HepG2 (cell line): ENCODE results near the gene HMGB2. TPM values are rescaled to one million over a fixed set of nuclear protein-coding genes. Genes with fewer than 3 reads are reported as not detected.

ENCODE experiments used
- ATAC-seq: fragments of 200-7000 bp; cut with Tn5 transposase; 3 replicates; pipeline ENCODE4 v1.9.1; 2020; ENCODE audit warnings: mild to moderate bottlenecking, moderate library complexity
- BruUV-seq: library from RNA; stranded (reverse); fragments of 400-500 nt; replicated peaks from 2 replicates; lab custom pipeline; 2021; lab: Mats Ljungman, UMichigan
- CTCF ChIA-PET: fragments of 300-600 bp; formaldehyde crosslinking; extraction: SDS; loops from one replicate; lab custom pipeline; 2021; ENCODE audit warnings: low total read pairs, inconsistent platforms, low intra/inter-chr PET ratio; lab: Yijun Ruan, JAX
- POLR2A ChIA-PET: fragments of 350-600 bp; sonication (Branson Sonifier 250); formaldehyde crosslinking; loops from one replicate; lab custom pipeline; 2020; ENCODE audit warnings: antibody characterized with exemption, inconsistent platforms; lab: Yijun Ruan, JAX
- DNase-seq: peaks from one replicate; pipeline ENCODE4 v3.0.0-alpha.2; 2015; ENCODE audit warnings: low spot score
- FAIRE-seq: peaks from 3 replicates; lab custom pipeline; 2011; peaks lifted over from hg19 to GRCh38; lab: Jason Lieb, UNC
- H2AFZ ChIP-seq: one replicate; pipeline ENCODE4 v1.6.1; 2011; ENCODE audit warnings: low read length, inconsistent platforms
- H3K27ac ChIP-seq: fragments of 300-600 bp; 3 replicates; pipeline ENCODE4 v1.8.0; 2011; ENCODE audit warnings: mixed run types, mild to moderate bottlenecking, mixed read lengths, low read length, inconsistent platforms; ENCODE audit not compliant: insufficient read depth; ENCODE audit errors: extremely low read length
- H3K27me3 ChIP-seq, 2 experiments: fragments of 200-600 bp in 1 of 2; 2 replicates in 1 of 2; 3 replicates in 1 of 2; pipeline versions ENCODE4 v1.6.0 to v1.8.0; 2011; ENCODE audit warnings: low read length in 2 of 2, mild to moderate bottlenecking in 2 of 2, moderate library complexity in 2 of 2, inconsistent platforms in 1 of 2; ENCODE audit not compliant: insufficient read depth in 2 of 2, control insufficient read depth in 1 of 2
- H3K36me3 ChIP-seq, 2 experiments: fragments of 200-600 bp in 1 of 2; replicated peaks in 1 of 2; 2 replicates in 1 of 2; 3 replicates in 1 of 2; pipeline versions ENCODE4 v1.5.1 to v1.8.0; 2011; ENCODE audit warnings: low read length in 2 of 2, inconsistent platforms in 1 of 2; ENCODE audit not compliant: insufficient read depth in 2 of 2, control insufficient read depth in 1 of 2
- H3K4me1 ChIP-seq: 2 replicates; pipeline ENCODE4 v1.5.1; 2012; ENCODE audit warnings: low read length, inconsistent platforms; ENCODE audit not compliant: insufficient read depth
- H3K4me2 ChIP-seq: 2 replicates; pipeline ENCODE4 v1.6.0; 2011; ENCODE audit warnings: low read depth, low read length, inconsistent platforms
- H3K4me3 ChIP-seq, 3 experiments: fragments of 200-600 bp in 1 of 3; sonication (generic), shearing (Covaris generic) in 1 of 3; replicated peaks in 1 of 3; 2 replicates each; pipeline ENCODE4 v1.5.1; 2011 to 2016; ENCODE audit warnings: low read length in 3 of 3, inconsistent platforms in 2 of 3, low read depth in 2 of 3, mild to moderate bottlenecking in 2 of 3, control low read depth in 1 of 3, mixed read lengths in 1 of 3; ENCODE audit not compliant: insufficient read depth in 1 of 3
- H3K79me2 ChIP-seq: one replicate; pipeline ENCODE4 v1.6.1; 2011; ENCODE audit warnings: low read length, inconsistent platforms; ENCODE audit not compliant: insufficient read depth
- H3K9ac ChIP-seq: 2 replicates; pipeline ENCODE4 v1.6.0; 2011; ENCODE audit warnings: mild to moderate bottlenecking, low read depth, low read length, inconsistent platforms; ENCODE audit not compliant: insufficient read depth
- H3K9me3 ChIP-seq: 2 replicates; pipeline ENCODE4 v1.5.1; 2012; ENCODE audit warnings: mild to moderate bottlenecking, low read length
- H4K20me1 ChIP-seq: 2 replicates; pipeline ENCODE4 v1.6.0; 2011; ENCODE audit warnings: inconsistent platforms, mild to moderate bottlenecking, low read length, moderate library complexity; ENCODE audit not compliant: insufficient read depth
- BRD4 ChIP-seq: sonication (generic); formaldehyde crosslinking; IDR thresholded peaks from 2 replicates; pipeline ENCODE4 v1.4.0; 2020; ENCODE audit warnings: missing genetic modification reagents
- HBP1 ChIP-seq: IDR thresholded peaks from 2 replicates; pipeline ENCODE4 v1.6.1; 2016; ENCODE audit warnings: low read depth, control low read depth
- HNRNPK ChIP-seq: fragments of 200-400 bp; formaldehyde crosslinking; IDR thresholded peaks from 2 replicates; pipeline ENCODE4 v1.6.1; 2018; ENCODE audit warnings: low read length, low read depth, moderate library complexity, mild to moderate bottlenecking; ENCODE audit not compliant: poor library complexity, severe bottlenecking
- MEIS1 ChIP-seq: sonication (generic); formaldehyde crosslinking; IDR thresholded peaks from 2 replicates; pipeline ENCODE4 v1.9.0; 2021; ENCODE audit warnings: mild to moderate bottlenecking, missing genetic modification reagents, moderate library complexity, borderline replicate concordance
- MLX ChIP-seq: IDR thresholded peaks from 2 replicates; pipeline ENCODE4 v1.6.1; 2016
- PLRG1 ChIP-seq: fragments of 450-650 bp; conservative IDR thresholded peaks from 2 replicates; pipeline ENCODE4 v1.6.1; 2016
- PLSCR1 ChIP-seq: sonication (generic); formaldehyde crosslinking; IDR thresholded peaks from 2 replicates; pipeline ENCODE4 v1.5.0; 2020; ENCODE audit warnings: missing genetic modification reagents, mild to moderate bottlenecking, borderline replicate concordance
- POGZ ChIP-seq: sonication (generic); formaldehyde crosslinking; IDR thresholded peaks from 2 replicates; pipeline ENCODE4 v1.4.0; 2020; ENCODE audit warnings: mild to moderate bottlenecking, missing genetic modification reagents
- PRMT3 ChIP-seq: sonication (generic); formaldehyde crosslinking; IDR thresholded peaks from 2 replicates; pipeline ENCODE4 v1.8.1; 2022; ENCODE audit warnings: low read depth, mild to moderate bottlenecking, moderate library complexity, missing genetic modification reagents, borderline replicate concordance
- REXO4 ChIP-seq: sonication (generic); formaldehyde crosslinking; IDR thresholded peaks from 2 replicates; pipeline ENCODE4 v1.8.0; 2022; ENCODE audit warnings: missing genetic modification reagents, mild to moderate bottlenecking, borderline replicate concordance
- ZNF230 ChIP-seq: sonication (generic); formaldehyde crosslinking; IDR thresholded peaks from 2 replicates; pipeline ENCODE4 v1.4.0; 2020; ENCODE audit warnings: mild to moderate bottlenecking, missing genetic modification reagents
- ZNF512B ChIP-seq: sonication (generic); formaldehyde crosslinking; IDR thresholded peaks from 2 replicates; pipeline ENCODE4 v1.5.1; 2020; ENCODE audit warnings: missing genetic modification reagents, mild to moderate bottlenecking, borderline replicate concordance
- ZNF549 ChIP-seq: sonication (generic); formaldehyde crosslinking; IDR thresholded peaks from 2 replicates; pipeline ENCODE4 v1.5.0; 2020; ENCODE audit warnings: missing genetic modification reagents
- ZNF713 ChIP-seq: sonication (generic); formaldehyde crosslinking; IDR thresholded peaks from 2 replicates; pipeline ENCODE4 v1.4.0; 2020; ENCODE audit warnings: mild to moderate bottlenecking, missing genetic modification reagents
- ZNF766 ChIP-seq: sonication (generic); formaldehyde crosslinking; IDR thresholded peaks from 2 replicates; pipeline ENCODE4 v1.5.0; 2020; ENCODE audit warnings: missing genetic modification reagents, borderline replicate concordance
- ZNF782 ChIP-seq: sonication (generic); formaldehyde crosslinking; IDR thresholded peaks from 2 replicates; pipeline ENCODE4 v1.4.0; 2020; ENCODE audit warnings: missing genetic modification reagents, mild to moderate bottlenecking, borderline replicate concordance
- WGBS: methylation state at CpG from one replicate; pipeline ENCODE4 v1.1.6; 2017; ENCODE audit warnings: low lambda C conversion rate; 5-methylcytosine and 5-hydroxymethylcytosine counted together
- in situ Hi-C: cut with HindIII; loops from 2 replicates; pipeline ENCODE4 v1.10.0; 2017; ENCODE audit warnings: low pct_unique_long_range_greater_than_20kb; ENCODE audit not compliant: extremely low pct_ligation_motif_present
- intact Hi-C: fragments of 100-400 bp; cut with micrococcal nuclease; formaldehyde crosslinking; loops from one replicate; pipeline ENCODE4 v1.10.0; 2022; ENCODE audit not compliant: unreplicated experiment
- polyA plus RNA-seq, 8 experiments: library from polyadenylated mRNA; depleted of rRNA in 3 of 8; stranded (reverse) in 7 of 8; unstranded in 1 of 8; fragments of >200 nt; fragmentation: Illumina TruSeq in 4 of 8; extraction: Trizol in 4 of 8; gene quantifications; 2 replicates each; pipeline versions ENCODE4 v1.2.1 to v1.2.3, GENCODE V29; 2011 to 2016; ENCODE audit warnings: low read depth in 4 of 8, missing spikeins in 1 of 8, mixed read lengths in 1 of 8; ENCODE audit not compliant: insufficient read depth in 1 of 8
- total RNA-seq, 5 experiments: library from RNA; depleted of rRNA; stranded (reverse); fragments of >200 nt; fragmentation: Illumina TruSeq; extraction: Trizol; gene quantifications; 2 replicates each; pipeline ENCODE4 v1.2.3, GENCODE V29; 2016; ENCODE audit warnings: low read depth in 1 of 5

Gene HMGB2
- total and polyA plus RNA-seq, 2 of the 13 experiments (the other 11 are each of a cell fraction or from before 2014, with no cell fraction given) = 90.5 to 332 TPM

GRCh38 chr4:173291899-173292298, 42.3 kb downstream of the HMGB2 start (continued):
- TF ChIP-seq HBP1 (CRISPR knock-in tag) (no peak), POGZ (CRISPR knock-in tag) (no peak), REXO4 (CRISPR knock-in tag) (no peak)

GRCh38 chr4:173289353-173289727, 44.8 kb downstream of the HMGB2 start:
- intact Hi-C loops = loop anchor here (2.0 kb wide), 1 partner anchor 71 kb away; no protein-coding TSS in a partner anchor
- Histone ChIP-seq H3K4me3 (no peak overlapping the region), H3K27me3 (0 out of 5 replicates have a peak, but pooled peaks cover 0 to 8% of the 10 kb centered on the region in 2 experiments), H3K79me2 (no peaks in the 10 kb centered on the region), H4K20me1 (no peaks in the 10 kb centered on the region), H3K27ac (no peak overlapping the region), H3K4me1 (no peaks in the 10 kb centered on the region), H3K36me3 (no peaks in the 10 kb centered on the region), H3K4me2 (peak overlapping the region; percentile 26; the same call in 1 of the 2 replicates), H3K9me3 (peaks cover 10% of the 10 kb centered on the region), H3K9ac (no peak overlapping the region), H2AFZ (no peak overlapping the region)
- DNase-seq (no peak), FAIRE-seq (no peak), ATAC-seq (peak; percentile 31; the same call in 2 of the 3 replicates)
- 0% methylated on average over 4 of the region's 4 CpGs for WGBS
- ChIA-PET POLR2A (no interaction called here), CTCF (interaction anchor here (0.9 to 2.6 kb wide), 2 partner anchors 128 to 205 kb away, joined by 4 to 16 read pairs; no protein-coding TSS in a partner anchor)
- BruUV-seq = no TSS peak
- in situ Hi-C loops = loop anchor here (10.0 kb wide), 1 partner anchor 125 kb away; no protein-coding TSS in a partner anchor
- no peak for TF ChIP-seq ZNF230
- no peak for TF ChIP-seq ZNF713 (CRISPR knock-in tag)
- no peak for TF ChIP-seq PLRG1
- TF ChIP-seq HNRNPK = no peak
- TF ChIP-seq ZNF549 (CRISPR knock-in tag) = no peak
- no peak for TF ChIP-seq PLSCR1 (CRISPR knock-in tag)
- no peak for TF ChIP-seq MLX (CRISPR knock-in tag)
- TF ChIP-seq ZNF782 = no peak
- no peak for TF ChIP-seq ZNF512B
- no peak for TF ChIP-seq PRMT3 (CRISPR knock-in tag)
- no peak for TF ChIP-seq BRD4 (CRISPR knock-in tag)
- TF ChIP-seq MEIS1 = no peak
- TF ChIP-seq ZNF766 (CRISPR knock-in tag) = no peak
